ENCODE results near the gene HCK. TPM values are rescaled to one million over a fixed set of nuclear protein-coding genes. Genes with fewer than 3 reads are reported as not detected.

HCK gene
- polyA plus RNA-seq, 1 donor = 3.5 TPM

DNA sequence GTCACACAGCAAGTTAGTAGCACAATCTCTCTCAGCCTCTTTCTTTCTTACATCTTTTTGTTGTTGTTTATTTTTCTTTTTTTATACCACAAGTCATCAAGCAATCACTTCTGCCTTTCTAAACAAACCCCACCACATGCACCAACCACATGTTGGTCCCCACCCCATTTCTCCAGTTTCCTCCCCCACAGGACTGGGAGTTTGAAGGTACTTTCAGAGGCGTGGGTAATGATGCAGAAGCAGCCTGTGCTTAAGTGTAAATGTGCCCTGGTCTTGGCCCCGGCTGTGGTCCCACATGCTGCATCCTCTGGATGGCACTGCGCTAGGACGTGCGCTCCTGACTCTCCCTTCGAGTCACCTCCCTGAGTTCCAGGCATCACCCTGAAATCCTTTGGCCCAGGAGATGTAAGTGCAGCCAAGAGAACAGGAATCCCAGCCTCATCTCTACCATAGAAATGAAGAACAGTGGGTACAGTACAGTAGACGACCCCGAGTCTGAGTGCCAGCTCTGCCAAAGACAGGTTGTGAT, 5.7 kb downstream of the HCK start:
- DNase-seq (ENCODE audit: low read depth) = no peak

DNA sequence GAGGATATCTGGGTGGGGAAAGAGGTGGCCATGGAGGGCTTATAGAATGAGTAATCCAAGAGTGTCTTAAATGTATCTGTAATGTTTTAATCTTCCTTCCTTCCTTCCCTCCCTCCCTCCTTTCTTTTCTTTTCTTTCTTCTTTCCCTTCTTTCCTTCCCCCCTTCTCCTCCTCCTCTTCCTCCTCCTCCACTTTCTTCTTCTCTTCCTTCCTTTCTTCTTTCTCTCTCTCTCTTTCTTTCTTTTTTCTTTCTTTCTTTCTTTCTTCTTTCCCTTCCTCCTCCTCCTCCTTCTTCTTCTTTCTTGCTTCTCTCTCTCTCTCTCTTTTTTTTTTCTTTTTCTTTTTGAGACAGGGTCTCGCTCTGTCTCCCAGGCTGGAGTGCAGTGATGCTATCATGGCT, 7.1 kb downstream of the HCK start:
- no peak for DNase-seq (ENCODE audit: low read depth)

DNA sequence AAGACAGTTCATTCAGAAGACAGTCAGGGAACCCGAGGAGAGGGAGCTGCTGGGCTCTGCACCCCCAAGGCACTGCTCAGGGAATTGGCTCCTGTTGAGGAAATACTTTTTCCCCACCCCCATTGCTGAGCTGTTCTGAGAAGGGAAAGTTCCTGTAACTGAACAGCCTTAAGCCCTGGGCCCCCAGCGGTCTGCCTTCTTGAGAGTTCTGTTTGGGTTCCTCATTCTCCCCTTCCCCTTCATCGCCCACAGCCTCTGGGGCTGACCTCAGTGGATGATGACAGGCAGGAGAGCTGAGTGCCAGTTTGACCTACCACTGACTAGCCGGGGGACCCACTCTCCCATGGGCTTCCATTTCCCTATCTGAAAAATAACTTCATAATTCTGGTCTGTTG, 10.7 kb downstream of the HCK start:
- no peak for DNase-seq (ENCODE audit: low read depth)

DNA sequence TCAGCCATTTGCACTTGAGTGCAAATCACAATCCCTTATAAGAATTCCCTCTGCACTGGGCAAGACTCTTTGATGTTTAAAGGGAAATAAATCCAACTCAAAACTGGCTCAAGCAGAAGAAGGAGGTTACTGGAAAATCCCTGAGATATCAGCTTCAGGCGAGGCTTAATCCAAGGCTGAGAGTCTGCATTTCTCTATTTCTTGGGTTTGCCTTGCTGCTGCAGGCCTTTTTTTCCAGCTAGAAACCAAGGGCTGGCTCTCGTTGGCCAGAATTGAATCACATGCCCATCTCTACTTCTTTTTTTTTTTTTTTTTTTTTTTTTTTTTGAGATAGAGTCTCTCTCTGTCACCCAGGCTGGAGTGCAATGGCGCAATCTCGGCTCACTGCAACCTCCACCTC, 11.7 kb downstream of the HCK start:
- DNase-seq (ENCODE audit: low read depth) = no peak

DNA sequence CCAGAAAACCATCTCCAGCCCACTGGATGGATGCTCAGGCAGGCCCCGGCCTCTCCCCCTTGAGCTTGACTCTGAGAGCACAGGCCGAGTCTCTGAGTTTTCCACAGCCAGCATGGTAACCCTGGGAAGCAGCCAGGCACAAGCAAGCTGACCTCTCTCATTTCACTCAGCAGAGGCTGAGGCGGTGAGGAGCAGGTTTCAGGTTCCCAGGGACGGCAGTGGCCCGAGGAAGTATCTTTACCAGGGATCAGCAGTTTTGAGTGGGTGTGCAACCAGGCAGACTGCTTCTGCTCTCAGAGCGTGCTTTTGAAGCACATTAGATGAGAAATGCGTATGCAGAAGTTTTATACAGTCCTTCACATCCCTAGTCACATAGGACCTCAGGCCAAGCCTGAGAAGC, 12.6 kb downstream of the HCK start:
- DNase-seq (ENCODE audit: low read depth) = no peak

DNA sequence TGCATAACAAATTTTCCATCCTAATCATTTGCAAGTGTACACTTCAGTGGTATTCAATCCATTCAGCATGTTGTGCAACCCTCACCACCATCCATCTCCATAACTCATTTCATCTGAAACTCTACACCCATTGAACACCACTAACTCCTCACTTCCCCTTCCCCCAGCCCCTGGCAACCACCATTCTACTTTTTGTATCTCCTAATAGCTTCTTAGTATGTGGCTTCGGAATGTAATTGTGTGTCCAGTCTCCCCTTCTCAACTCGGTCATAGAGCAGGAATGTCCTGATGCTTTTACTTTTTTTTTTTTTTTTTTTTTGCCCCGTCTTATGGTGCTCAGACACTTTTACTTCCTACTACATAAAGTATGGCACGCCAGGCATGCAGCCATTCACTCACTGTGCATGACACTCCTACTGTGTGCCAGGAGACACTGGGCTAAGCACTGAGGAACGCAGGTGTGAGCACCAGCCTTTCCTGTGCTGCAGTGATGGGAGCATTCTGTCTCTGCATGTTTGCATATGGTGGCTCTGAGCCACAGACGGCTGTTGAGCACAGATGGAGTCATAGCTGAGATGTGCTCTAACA, 15.3 kb downstream of the HCK start:
- no peak for DNase-seq (ENCODE audit: low read depth)

DNA sequence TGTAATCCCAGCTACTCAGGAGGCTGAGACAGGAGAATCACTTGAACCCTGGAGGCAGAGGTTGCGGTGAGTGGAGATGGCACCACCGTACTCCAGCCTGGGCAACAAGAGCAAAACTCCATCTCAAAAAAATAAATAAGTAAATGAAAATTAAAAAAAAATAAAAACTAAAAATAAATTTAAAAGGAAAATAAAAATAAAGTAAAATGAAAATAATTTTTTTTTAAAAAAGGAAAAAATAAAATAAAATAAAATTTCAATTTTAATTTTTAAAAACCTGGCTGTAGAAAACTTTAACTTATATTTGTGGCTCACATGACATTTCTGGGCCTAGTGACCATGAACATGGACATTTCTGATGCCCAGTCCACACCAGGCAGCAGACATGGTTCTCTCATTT, 16.1 kb downstream of the HCK start:
- DNase-seq (ENCODE audit: low read depth) = no peak

DNA sequence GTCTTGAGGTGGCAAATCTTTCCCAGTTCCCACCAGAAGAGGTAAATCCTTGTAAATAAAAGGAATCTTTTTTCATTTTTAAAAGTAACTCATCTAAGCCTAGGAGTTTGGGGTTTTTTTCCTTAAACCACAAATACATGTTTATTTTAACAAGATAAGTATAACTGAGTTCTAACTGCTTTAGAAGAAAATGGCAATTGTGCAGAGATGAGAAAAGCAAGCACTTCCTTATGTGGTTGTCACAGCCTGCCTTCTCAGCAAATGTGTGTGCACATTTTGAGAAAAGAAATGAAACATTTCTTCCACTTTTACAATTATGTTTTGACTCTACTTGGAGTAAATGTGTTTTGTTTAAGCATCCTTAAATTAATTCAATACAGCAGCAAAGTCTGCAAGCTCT, 17.7 kb downstream of the HCK start:
- DNase-seq (ENCODE audit: low read depth) = no peak

DNA sequence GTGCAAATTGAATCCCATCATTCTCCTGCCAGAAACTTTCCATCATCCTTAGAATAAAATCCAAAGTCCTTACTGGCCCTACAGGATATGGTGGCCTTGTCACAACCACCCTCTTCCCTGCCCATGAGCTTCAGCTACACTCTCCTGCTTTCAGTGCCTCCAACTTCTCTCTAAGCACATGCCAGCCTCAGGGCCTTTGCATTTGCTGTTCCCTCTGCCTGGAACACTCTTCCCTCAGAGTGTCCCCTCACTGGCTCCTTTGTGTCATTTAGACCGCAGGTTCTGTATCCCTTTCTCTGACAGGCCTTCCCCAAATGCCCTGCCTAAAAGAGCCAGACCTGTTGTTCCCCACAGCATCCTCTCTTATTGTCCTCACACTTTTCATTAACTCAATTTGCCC, 18.2 kb downstream of the HCK start:
- no peak for DNase-seq (ENCODE audit: low read depth)

DNA sequence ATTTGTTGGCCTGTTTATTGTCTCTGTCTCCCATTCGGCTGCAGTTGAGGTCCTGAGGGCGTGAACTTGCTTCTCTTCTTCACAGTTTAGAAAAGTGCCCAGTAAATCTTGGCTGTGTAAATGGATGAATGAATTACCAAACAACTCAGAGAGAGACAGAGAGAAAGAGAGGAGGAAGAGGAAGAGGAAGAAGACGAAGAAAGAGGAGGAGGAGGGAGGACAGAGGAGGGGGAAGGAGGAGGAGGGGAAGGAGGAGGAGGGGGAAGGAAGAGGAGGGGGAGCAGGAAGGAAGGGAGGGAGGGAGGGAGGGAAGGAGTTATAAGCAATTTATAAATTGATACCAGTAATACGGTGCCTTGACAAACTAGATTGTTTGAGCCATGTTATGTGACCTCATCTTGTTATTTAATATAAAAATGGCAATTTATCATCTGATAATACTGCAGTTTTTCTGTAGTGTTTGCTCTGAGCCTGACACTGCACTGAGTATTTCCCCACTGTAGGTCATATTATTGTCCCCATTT, 18.7 kb downstream of the HCK start:
- no peak for DNase-seq (ENCODE audit: low read depth)

DNA sequence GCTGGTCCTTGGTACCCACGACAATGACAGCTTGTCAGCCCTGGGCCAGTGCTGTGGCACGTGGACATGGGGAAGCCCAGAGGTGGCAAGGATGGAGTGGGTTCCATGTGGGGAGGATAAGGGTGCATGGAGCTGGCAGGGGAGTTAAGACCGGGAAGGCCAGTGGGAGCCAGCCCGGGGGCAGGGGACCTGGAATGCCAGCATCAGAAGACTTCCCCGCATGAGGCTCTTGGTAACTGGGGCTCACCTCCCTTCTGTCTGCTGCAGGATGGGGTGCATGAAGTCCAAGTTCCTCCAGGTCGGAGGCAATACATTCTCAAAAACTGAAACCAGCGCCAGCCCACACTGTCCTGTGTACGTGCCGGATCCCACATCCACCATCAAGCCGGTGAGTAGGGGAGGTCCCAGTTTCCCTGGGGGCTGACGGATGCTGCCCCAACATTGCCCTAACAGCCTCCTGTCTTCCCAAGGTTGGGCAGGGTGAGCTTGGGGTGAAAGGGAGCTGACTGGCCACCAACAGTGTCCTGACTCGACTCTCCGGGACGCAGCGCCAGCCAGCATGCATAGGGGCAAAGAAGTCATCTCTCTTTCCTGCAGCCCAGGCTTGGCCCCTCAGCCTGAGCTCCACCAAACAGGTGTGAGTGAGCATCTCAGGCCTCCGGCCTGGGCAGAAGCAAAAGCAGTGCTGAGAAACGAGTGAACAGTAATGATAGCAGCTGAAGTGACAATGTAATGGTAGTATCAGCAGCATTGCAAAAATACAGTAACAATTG, 19.5 kb downstream of the HCK start:
- no peak for DNase-seq (ENCODE audit: low read depth)

DNA sequence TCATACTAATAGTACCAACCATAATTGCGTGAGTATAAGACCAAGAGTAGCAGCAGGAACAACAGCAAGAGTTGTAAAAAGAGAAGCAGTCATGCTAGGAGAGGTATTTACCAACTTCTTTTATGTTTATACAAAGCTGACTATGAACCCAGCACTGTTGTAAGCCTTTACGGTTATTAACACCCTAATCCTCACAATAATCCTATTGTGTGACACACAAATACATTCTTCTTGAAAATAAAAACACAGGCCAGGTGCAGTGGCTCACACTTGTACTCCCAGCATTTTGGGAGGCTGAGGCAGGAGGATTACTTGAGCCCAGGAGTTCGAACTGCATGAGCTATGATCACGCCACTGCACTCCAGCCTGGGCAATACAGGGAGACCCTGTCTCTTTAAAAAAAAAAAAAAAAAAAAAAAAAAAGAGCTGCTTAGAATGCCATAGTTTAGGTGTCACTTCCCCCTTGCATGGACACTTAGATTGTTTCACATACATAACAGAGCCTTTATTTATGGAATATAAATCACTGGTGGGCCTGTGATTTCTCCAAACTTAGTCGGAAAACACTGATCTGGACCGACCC, 20.2 kb downstream of the HCK start:
- DNase-seq (ENCODE audit: low read depth) = no peak

DNA sequence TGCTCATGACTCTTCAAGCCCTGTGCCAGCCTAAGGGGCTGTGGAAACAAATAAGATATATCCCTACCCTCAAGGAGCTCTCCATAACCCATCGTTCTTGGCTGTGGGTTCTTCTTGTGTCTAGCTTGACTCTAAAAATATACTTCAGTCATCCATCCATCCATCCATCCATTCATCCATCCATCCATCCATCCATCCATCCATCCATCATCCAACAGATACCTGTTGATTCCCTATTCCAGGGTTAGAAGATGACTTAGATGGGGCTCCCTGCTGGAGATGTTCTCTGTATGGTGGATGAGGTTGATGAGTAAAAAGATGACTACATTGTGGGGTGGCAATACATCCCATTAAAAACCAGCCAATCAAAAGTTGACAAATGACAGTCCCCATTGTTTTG, 23.5 kb downstream of the HCK start:
- DNase-seq (ENCODE audit: low read depth) = no peak

DNA sequence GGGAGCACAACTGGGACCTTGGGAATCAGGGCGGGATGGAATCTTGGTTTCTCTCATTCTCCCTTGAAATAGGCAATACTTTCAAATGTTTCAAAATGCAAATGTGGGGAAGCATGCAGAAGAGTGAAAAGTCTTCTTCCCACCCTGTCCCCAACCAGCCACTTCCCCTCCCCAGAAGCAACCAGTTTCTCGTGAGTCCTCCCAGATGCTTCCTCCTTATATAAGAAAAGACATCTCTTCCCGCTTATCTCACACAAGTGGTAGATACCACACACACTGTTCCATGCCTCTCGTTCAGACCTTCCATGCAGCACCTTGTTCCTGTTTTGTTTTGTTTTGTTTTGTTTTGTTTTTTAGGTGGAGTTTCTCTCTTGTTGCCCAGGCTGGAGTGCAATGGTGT, 25.1 kb downstream of the HCK start:
- no peak for DNase-seq (ENCODE audit: low read depth)

DNA sequence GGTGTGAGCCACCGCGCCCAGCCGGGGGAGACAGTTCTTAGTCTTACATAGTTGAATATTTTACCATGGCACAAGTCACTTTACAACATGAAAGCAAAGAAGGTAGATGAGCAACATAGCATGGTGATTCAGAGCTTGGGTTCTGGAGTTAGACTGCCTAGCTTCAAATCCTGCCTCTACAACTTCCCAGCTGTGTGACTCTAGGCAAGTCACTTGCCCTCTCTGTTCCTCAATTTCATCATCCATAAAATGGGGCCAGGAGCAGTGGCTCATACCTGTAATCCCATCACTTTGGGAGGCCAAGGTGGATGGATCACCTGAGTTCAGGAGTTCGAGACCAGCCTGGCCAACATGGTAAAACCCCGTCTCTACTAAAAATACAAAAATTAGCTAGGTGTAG, 26.3 kb downstream of the HCK start:
- no peak for DNase-seq (ENCODE audit: low read depth)

DNA sequence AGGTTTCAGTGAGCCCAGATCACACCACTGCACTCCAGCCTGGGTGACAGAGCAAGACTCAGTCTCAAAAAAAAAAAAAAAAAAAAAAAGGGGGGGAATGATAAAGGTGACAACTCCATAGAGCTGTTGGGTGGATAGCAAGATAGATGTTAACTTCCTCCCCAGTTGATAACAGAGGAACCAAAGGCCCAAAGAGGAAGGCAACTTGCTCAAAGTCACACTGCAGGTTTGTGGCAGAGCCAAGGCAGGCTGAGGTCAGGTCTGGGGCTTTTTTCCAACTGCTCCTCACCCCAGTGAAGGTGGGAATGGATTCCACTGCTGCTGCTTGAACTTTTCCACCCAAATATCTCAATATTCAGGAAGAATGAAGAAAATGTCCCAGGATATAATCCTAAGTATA, 26.7 kb downstream of the HCK start:
- no peak for DNase-seq (ENCODE audit: low read depth)

DNA sequence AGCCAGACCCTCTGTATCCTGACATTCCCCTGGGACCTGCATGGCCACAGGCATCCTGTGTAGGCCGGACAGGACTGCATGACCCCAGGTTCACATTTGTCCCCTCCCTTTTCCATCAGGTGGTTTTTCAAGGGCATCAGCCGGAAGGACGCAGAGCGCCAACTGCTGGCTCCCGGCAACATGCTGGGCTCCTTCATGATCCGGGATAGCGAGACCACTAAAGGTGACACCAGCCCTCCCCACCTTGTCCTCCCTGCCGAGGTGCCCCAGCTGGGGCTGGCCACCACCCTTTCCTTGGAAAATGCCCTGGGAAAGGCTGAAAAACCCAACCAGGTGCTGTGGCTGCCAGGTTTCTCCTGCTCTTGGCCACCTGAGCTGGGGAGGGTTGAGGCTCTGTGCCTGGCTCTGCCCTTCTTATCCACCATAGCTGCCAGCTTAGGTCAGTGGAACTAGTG, 27.6 kb downstream of the HCK start:
- no peak for DNase-seq (ENCODE audit: low read depth)

DNA sequence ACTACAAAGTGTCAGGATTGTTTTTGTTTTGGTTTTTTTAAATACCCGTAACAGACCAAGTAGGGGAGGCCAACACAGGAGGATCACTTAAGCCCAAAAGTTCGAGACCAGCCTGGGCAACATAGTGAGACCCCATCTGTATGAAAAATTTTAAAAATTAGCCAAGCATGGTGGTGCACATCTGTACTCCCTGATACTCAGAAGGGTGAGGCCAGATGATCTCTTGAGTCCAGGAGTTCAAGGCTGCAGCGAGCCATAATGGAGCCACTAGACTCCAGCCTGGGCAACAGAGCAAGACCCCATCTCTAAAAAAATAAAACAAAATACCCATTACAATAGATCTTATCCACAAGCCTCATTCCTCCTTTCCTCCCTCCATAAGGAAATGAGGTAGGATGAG, 28.7 kb downstream of the HCK start:
- DNase-seq (ENCODE audit: low read depth) = no peak

DNA sequence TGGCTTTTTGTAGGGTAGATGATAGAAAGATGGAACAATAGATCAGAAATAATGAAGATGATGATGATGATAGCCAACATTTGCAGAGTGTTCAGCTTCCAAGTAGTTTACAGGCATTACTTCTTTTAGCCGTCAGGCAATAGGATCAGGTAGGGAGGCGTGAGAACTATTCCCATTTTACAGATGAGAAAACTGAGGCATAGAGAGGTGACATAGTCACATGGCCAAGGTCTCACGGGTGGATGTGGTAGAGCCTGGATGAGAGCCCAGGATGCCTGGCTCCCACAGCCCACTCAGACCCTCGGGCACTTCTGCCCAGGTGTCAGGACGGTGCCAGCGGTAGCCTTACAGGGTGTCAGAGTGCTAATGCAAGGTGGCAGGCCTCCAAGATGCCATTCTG, 31.4 kb downstream of the HCK start:
- DNase-seq (ENCODE audit: low read depth) = no peak

DNA sequence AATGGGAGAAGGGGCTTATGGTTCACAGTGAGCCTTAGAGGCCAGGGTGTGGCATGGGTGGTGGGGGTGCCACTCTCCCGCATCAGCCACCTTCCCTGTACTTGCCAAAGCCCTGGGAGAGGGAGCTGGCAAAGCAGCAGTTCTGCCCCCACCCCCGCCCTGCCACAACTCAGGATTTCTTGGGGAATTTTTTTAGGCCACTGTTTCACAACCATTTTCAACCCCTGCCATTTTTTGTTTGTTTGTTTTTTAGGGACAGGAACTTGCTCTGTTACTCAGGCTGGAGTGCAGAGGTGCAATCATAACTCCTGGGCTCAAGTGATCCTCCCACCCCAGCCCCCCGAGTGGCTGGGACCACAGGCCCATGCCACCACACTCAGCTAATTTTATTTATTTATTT, 35.0 kb downstream of the HCK start:
- DNase-seq (ENCODE audit: low read depth) = no peak

DNA sequence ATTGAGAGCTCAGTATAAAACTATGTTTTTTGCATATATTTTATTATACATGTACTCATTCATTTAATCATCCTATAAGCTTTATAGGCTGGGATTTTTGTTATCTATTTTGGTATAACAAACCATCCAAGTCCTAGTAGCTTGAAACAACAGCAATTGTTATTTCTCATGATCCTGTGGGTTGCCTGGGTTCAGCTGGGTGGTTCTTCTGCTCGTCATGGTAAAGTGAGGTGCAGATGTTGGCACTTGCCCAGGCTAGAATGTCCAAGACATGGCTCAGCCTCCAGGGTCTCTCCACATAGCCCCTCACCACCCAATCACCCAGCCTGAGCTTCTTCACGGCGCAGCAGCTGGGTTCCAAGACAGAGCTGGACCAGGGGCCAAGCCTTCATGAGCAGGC, 36.7 kb downstream of the HCK start:
- DNase-seq (ENCODE audit: low read depth) = no peak

DNA sequence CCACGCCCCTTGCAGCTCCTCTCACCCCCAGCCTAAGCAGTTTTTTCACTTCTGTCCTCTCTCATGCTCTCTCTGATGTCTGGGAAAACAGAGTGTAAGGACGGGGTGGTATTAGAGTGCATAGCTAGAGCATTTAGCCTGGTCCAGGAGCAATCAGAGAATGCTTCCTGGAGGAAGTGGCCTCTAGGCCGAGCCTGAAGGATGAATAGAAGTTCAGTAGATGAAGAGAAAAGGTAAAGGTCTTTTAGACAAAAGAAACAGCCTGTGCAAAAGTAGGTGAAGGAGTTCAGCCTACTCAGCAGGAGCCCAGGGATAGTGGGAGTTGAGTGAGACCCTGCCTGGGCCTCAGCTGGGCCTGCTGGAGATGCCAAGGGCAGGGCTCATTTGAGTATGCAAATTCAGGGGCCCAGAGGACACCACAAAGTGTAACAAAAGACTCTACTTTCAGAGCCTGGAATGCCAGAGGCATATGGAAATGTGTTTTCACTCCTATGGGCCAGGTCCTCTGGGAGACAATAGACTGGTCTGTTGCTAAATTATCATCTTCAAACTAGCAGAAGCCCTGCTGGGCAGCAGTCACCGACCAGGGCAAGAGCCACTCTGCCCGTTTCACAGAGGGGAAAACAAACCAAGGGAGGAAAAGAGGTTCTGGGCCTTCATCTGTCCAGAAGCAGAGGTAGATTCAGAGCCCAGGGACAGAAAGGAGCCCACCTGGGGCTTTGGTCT, 37.8 kb downstream of the HCK start:
- no peak for DNase-seq (ENCODE audit: low read depth)
